IPS-NIHi7 (cell line): ENCODE data around the gene TBL3.
A peak's percentile ranks its signal among the peaks of the same experiment; 100 is the strongest.
"Not testable (repeated sequence)": the region's sequence is repeated elsewhere in the genome, so short reads cannot be mapped to it uniquely, and the experiment has no call there.

Experiments used
- DNase-seq: peaks from one replicate; pipeline ENCODE4 v3.0.0; 2012; ENCODE audit warnings: mixed read lengths; ENCODE audit errors: extremely low spot score

TBL3 gene

DNA sequence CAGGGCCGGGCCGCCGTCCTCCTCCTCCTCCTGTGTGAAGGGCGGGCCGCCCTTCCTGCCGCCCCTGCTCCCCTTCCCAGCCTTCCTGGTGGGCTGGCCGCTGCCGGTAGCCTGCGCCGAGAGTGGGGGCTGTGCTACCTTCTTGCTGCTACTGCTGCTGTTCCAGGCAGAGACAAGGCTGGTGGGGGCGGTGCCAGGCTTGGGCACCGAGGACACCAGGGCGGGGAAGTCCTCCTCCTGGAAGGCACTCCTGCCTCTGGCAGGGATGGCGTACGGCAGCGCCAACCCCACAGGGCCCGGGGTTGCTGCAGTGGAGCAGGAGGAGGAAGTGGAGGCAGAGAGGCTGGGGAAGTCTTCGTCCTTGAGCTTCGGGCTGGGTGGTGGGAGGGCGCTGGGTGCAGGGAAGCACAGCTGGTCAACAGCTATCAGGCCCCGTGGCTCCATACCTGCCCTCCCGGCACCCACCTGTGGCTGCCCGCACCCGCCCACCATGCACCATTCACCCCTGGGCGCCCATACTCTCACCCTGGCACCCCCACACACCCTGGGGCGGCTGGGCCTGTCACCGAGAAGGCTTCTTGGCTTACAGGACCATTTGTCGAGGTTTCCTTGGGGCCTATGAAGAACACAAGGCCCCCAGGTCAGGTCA lies 28.1 kb downstream of the TBL3 start:
- DNase-seq, result no peak

DNA sequence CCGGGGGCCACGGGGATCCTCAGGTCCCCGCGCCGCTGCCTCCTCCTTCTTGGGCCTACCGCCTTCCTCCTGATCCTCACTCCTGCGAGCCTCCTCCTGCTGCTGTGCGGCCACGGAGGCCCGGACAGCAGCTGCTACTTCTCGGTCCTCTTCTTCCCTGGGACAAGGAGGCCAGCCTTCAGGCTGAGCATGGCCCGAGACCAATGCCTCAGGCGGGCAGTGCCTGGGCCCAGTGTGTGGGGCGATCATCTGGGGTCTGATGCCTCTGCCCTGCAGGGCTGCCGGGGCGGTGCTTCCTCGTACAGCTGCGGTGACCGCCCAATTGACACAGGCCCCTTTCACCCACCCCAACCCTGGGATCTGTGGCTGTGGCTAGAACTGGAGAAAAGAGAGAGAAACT lies 29.2 kb downstream of the TBL3 start:
- DNase-seq, result no peak

DNA sequence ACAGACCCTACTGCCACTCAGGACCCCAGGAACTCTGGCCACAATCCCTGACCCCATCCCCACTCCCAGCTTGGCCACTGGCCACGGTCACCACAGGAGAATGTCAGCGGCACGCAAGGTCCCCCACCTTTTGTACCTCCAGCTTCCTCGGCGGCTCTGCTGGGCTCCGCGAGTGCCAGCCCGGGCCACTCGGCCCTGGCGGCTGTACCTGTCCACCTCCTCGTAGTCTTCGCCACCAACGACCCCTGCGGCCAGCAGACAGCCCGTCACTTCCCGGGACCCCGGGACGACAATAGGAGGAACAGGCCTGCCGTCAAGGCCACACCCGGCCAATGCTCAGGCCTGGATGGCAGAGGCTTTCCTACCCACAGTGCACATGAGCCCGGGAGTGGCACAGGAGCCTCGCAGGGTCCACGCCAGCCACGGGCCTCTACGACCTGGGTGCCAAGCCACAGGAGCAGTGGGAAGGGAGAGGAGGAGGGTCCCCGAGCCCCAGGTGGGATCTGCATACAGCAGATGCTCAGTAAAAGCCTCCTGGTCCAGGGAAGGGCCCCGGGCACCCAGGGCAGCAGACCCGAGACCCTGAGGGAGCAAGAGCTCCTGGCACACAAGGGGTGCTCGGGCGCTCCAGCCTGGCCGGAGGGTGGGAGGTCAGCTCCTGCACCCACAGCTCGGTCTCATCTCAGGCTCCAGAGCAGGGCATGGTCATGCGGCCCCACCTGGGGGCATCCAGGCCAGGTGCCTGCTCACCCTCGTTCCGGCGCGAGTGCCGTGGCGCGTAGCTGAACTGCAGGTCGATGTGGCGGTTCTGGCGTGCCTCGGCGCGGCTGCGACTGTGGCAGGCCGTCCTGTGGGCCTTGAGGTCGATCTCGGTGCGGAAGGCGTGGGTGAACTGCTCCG lies 29.9 kb downstream of the TBL3 start:
- DNase-seq, result no peak

DNA sequence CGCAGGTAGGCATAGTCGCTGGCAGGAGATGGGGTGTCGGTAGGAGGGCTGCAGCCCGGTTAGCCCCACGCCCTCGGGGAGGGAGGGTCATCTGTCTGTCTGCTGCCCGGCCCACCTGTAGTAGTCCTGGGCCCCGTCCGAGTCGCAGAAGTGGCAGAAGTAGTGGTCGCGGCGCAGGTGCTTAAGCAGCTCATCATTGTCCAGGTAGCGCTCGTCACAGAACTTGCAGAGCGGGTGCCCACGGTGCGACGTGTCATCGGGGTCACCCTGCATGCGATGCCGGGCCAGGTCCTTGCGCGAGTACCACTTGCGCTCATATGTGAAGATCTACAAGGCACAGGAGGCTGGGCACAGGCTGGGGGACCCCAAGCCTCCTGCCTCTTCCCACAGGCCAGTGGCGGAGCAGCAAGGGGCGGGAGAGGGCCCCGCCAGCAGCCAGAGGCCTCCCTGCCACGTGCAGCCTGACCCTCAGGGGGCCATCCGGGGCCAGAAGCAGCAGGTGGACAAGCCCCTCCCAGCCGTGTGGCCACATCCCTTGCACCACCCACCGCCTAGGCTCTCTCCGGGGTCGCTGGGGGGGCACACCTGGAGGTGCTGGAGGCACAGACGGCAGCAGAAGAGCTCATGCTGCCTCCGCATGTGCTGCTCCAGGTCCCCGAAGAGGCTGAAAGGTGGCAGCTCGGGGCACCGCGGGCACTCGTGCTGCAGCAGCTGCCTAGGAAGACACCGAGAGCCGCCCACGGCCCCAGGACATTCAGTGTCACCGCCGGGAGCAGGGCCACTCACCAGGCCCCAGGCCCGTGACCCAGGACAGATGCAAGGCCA lies 30.8 kb downstream of the TBL3 start:
- no peak for DNase-seq

DNA sequence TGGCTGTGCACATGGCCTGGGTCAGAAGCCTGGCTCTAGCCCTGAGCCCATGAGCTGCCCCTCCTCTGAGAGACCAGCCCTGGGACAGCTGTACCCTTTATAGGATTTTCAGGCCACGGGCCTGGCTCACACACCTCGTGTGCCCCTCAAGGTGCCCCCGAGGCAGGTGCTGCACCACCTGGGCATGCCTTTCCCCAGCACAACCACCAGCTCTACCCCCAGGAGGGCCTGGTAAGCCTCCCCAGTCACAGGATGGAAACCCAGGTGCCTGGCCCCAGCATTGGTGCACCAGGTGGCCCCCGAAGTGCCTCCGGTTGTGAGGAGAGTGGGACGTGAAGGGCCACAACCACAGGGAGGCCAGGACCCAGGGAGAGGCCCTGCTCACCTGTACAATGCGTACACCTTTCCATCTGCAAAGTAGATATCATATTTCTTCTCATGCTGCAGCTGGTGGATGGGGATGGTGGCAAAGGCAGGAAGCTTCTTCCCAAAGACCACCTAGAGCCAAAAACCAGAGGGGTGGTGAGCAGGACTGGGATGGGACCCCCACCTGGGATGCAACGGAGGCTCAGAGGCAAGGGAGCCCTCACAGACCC lies 31.5 kb downstream of the TBL3 start:
- DNase-seq, result no peak

DNA sequence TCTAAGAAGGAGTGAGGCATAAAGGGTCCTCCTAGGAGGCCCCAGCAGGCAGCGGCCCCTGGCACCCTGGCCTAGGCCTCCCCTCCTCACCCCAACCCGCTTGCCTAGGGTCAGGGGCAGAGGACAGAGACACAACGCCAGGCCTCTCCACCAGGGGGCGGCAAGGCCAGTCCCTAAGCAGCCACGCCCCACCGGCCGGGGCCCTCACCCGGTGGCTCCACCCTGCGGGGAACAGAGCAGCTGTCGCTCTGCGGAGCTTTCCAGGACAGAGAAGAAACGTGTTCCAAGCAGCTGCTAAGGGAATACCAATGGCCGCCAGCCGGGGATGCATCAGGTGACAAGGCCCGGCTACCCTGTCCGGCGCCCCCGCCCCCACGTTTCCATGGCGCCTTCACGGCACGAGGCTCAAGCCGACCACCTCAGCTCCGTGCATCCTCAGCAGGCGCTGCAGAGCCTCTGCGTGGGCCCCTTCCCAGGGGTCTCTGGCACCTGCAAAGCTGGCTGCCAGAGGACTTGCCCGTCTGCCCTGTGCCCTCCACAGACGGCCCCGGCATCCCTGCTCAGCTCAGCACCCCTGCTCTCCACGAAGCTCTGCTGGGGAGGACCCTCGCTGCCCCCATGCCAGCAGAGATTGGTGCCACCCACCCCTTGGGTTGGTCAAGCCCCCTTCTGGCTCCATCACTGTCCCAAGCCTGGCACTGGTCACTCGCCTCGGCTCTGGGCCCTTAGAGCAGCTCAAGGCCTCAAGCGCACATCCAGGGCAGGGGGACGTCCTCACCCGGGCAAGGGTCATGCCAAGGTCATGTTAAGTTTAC lies 32.2 kb downstream of the TBL3 start:
- peak; percentile 96 for DNase-seq

DNA sequence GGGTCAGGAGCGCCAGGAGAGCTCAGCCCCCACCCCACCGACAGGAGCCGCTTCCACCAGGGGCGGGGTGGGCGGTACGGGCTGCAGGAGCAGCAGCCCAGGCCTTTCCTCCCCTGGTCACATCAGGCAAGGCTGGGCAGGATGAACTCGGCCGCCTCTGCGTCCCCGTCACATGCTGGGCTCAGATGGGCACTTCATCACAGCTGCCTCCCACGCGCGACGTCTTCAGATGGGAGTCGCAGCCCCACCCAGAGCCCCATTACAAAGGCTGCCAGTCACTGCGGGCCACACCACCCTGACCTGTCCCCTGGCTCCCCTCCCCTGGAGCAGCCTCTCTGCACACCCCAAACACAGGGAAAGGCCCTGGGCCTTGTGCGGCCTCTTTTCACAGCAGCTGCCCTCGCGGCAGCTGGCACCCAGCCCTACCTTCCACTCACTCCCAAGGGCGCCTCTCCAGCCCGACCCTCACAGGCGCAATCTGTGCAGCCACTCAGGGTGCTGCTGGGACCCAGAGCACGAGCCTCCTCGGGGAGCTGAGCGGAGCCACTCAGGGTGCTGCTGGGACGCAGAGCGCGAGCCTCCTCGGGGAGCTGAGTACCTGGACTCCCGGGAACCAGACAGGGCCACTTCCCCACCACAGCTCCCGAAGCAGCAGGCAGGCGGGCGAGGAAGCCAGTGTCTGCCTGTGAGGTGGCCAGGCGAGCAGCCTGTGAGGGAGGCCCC lies 33.1 kb downstream of the TBL3 start:
- no peak for DNase-seq

DNA sequence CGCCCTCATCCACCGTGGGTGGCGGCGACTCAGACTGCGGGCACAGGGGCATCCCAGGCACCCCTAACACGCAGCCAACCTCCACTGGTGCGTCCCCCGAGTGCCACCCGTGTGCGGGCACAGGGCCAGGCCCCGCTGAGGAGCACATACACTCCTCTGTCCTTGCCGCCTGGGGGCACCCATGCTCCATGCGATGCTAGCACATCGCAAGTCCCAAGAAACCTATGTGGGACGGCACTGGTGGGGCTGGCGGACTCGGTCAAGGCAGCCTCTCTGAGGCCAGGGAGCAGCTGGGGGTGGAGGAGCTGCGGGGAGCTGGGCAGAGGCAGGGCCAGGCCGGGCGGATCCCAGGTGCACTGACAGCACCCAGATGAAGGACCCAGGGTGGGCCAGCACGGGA lies 33.8 kb downstream of the TBL3 start:
- DNase-seq, result no peak

DNA sequence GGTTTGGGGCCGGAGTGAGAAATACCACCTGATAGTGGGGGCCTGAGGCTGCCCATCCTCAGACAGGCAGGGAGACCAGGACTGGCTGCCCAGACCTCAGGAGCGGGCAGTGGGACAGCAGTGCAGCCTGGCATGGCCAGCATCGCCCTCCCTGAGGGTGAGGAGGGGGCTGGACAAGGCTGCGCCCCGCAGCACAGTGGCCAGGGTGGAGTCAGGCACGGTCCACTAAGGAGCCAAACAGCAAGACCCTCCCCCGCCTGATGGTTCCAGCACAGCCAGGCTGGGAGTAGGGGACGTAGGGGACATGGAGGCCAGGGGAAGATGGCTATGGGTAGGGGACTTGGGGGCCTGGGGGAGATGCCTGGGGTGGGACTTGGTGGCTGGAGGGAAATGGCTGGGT lies 34.5 kb downstream of the TBL3 start:
- no peak for DNase-seq

DNA sequence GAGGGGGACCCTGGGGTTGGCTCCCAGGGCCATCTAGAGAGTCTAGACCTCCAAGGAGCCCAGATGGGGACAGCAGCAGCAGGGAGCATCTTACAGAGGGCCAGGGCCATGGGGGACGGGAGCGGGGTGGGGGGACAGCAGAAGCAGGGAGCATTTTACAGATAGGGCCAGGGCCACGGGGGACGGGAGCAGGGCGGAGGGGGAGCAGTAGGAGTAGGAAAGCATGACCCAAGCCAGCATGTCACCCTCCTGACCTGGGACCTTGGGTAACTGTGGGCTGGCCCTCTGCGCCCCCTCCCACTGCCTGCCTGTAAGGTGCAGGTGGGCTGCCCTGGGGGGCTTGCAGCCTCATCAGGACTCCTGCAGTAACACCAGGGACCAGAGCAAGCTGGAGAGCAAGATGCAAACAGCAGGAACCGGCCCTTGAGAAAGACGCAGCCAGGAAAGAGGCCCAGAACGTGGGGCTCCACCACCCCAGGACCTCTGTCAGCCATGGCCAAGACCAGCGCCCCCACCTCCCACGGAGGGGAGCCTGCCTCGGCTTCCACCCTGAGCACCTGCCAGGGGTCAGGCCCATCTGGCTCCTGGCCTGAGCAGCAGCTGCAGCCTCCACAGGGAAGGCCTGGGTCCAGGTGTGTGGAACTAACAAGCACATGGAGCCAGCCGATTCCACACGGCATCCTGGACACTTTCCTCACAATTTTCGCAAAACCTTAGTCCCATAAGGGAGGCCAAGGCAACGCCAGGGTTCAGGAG lies 35.4 kb downstream of the TBL3 start:
- DNase-seq, result no peak

DNA sequence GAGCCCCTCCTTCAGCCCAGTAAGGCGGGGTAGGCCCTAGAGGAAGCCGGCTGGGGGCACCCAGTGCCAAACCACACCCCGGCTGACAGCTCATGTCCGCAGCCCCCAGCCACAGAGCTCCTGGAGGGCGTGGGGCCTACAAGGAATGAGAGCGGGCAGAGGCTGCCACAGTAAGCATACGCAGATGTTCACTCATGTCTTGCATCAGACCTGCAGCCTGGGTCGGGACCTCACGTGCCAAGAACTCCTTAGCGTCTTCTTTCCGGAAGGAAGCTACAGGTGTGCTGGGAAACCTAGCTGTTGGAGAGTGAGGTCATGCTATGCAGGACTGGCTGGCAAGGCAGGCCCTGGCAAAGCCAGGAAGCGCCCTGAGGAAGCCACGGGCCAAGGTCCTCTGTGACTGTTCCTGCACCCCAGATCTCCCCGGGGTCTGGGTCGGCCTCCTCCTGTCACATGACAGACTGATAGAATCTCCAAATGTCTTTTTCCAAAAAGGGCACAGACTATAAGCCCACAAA lies 36.2 kb downstream of the TBL3 start:
- DNase-seq, result no peak

DNA sequence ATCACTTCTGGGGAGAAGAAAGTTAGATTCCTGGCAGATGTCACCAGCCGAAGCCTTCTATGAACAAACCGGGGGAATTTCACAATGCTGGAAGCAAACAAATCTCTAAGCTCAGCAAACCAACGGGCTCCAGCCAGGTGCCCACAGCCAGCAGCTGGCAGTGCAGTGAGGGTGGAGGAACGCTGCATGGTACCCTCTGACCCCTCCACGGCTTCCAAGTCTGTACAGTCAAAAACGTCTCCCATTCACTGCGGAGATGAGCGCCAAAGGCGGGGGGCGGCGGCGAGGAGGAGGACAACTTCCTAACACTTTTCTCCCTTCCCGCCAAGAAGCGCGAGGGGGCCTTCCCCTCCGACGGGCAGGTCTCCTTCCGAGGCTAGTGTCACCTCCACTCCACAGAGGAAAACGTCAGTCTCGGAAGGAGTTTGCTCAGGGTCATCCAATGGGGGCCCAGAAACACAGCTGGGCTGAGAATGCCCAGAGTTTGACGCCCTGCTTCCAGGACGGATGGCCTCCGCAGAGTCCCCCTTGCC lies 36.8 kb downstream of the TBL3 start:
- no peak for DNase-seq

DNA sequence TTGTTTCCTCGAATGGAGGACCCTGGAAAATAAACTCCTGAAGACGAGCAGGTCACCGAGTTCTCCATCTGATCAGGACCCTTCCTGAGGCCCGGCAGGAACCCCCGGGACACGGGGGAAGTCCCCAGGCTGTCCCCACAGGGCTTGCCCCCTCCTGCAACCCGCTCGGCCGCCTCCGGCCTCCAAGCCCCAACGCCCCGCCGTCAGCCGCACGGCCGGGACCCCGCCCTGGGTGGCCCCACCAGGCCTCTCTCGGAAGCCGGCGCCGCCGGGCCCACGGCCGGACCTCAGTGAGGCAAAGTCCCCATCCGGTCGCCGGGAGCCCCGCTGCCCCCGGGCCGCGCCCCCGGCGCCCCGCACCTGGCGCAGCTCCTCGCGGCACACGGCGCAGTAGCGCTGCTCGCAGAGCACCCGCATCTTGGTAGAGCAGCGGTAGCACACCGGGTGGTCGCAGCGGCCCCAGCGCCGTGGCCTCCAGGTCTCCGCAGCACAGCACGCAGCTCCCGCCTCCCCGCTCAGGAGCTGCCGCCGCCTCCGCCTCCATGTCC lies 37.4 kb downstream of the TBL3 start:
- DNase-seq, result no peak

DNA sequence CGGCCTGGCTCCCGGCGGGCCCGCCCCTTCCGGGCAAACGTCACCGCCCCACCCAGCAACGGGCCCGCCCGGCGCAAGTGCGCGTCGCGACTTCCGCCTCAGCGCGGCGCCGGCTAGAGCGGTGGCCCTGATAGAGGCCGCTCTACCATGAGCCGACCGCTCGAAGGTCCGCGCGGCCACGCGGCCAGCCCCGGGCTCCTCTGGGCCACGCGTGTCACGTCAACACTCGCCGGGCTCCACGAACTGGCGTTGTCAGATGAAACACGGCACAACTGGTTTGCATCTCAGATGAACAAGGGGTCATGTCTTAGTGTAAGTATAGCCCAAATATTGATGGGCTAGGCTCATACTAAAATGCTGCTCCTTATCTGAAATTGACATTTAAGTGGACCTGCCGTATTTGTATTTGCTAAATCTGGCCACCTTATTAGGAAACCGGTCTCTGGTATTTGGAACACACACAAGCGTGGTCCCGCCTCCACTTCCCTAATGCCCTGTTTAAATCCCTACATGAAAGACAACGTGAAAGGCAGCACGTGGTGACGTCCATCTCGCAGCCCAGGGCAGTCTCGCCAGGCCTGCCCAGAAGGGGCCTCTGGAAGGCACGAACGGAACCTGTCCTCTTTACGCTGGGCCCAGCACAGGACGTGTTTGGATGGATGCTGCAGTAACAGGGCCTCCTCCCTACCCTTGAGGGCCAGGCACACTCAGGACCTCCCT lies 38.1 kb downstream of the TBL3 start, which contains the start of gene ZNF598:
TSS of gene ZNF598 (minus strand) at position 31 of the 720 bp plus-strand sequence.
- DNase-seq, result peak; percentile 91

DNA sequence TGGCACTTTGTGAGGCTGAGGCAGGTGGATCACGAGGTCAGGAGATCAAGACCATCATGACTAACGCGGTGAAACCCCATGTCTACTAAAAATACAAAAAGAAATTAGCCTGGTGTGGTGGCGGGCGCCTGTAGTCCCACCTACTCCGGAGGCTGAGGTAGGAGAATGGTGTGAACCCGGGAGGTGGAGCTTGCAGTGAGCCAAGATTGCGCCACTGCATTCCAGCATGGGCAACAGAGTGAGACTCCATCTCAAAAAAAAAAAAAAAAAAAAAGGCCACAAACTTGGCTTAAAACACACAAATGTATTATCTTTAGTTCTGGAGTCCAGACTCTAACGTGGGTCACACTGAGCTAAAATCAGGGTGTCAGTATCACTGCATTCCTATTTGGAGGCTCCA lies 39.9 kb downstream of the TBL3 start:
- DNase-seq, result not testable (repeated sequence)

DNA sequence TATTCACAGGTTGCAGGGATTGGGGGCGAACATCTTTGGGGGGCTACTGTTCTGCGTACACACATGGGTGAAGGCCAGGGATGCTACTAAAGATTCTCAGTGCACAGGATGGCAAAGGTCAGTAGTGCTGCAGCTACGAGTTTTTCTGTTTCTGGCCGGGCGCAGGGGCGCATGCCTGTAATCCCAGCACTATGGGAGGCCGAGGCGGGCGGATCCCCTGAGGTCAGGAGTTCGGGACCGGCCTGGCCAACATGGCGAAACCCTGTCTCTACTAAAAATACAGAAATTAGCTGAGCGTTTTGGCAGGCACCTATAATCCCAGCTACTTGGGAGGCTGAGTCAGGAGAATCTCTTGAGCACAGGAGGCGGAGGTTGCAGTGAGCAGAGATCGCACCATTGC lies 41.7 kb downstream of the TBL3 start:
- DNase-seq, result no peak

DNA sequence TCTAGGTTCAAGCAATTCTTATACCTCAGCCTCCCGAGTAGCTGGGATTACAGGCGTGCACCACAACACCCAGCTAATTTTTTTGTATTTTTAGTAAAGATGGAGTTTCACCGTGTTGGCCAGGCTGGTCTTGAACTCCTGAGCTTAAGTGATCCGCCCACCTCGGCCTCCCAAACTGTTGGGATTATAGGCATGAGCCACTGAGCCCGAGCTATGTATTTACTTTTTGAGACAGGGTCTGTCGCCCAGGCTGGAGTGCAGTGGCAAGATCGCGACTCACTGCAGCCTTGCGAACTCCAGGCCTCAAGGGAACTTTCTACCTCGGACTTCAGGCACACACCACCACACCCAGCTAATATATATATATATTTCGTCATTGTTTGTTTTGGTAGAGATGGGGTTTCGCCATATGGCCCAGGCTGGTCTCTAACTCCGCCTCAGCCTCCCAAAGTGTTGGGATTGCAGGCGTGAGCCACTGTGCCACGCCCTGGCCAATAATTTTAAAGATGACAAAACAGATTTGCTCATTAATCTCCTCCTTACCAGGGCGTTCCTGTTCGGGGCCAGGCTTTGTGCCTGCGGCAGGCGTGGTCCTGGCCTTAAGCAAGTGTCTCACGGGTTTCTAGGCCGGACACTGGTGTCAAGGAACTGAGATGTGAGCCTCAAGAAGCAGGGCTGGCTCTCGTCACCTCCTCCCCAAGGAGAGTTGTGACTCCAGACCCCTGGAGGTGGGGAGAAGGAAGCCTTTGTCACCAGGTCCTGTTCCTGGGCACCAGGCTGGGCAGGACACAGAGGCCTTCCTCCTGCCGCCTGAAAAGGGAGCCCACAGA lies 43.5 kb downstream of the TBL3 start:
- DNase-seq, result no peak

DNA sequence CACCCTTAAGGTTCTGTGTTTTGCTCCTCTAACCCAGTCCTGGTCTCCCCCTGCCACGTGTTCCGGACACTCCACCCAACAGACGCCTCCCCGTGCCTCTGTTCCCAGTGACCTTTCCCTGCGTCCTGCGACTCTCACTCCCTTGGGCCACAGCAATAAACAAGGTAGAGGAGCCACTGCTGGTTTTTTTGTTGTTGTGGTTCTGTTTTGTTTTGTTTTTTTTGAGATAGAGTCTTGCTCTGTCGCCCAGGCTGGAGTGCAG lies 44.0 kb downstream of the TBL3 start:
- DNase-seq, result no peak
